T-helper 17 cell (primary cell): Measurements from ENCODE around the gene COL4A3. TPM values are rescaled to one million over a fixed set of nuclear protein-coding genes. Genes with fewer than 3 reads are reported as not detected.

Source experiments
- ATAC-seq: fragments of 150-1000 bp; cut with Tn5 transposase; 2 replicates; pipeline ENCODE4 v1.10.0; 2021; ENCODE audit warnings: mild to moderate bottlenecking, moderate library complexity
- DNase-seq, 3 donors: peaks; one replicate each; pipeline versions ENCODE4 v3.0.0 to v3.0.0-alpha.2; 2020 to 2021
- H3K9me3 ChIP-seq: one replicate; pipeline ENCODE4 v1.7.0; 2013; ENCODE audit warnings: low read length, mild to moderate bottlenecking; ENCODE audit not compliant: control insufficient read depth, poor library complexity, severe bottlenecking
- H3K27ac Mint-ChIP-seq: one replicate; pipeline ENCODE4 v1.8.0; 2022; ENCODE audit warnings: mild to moderate bottlenecking, moderate library complexity, mixed read lengths
- H3K27me3 Mint-ChIP-seq: one replicate; pipeline ENCODE4 v1.8.0; 2022; ENCODE audit warnings: mixed read lengths
- H3K36me3 Mint-ChIP-seq: one replicate; pipeline ENCODE4 v1.8.0; 2022; ENCODE audit warnings: low read depth, mixed read lengths
- H3K4me1 Mint-ChIP-seq: one replicate; pipeline ENCODE4 v1.8.0; 2022; ENCODE audit warnings: mild to moderate bottlenecking, mixed read lengths
- H3K4me3 Mint-ChIP-seq: one replicate; pipeline ENCODE4 v1.8.0; 2022; ENCODE audit warnings: mild to moderate bottlenecking, moderate library complexity, mixed read lengths
- total RNA-seq, 4 donors: library from RNA in 2 of 4; stranded (reverse) in 2 of 4; gene quantifications; one replicate each; pipeline ENCODE4 v1.2.3 and lab custom pipeline; 2022 to 2026

COL4A3 gene
- total RNA-seq, 2 donors from 2014 or later, result 0.23 to 0.52 TPM

DNA sequence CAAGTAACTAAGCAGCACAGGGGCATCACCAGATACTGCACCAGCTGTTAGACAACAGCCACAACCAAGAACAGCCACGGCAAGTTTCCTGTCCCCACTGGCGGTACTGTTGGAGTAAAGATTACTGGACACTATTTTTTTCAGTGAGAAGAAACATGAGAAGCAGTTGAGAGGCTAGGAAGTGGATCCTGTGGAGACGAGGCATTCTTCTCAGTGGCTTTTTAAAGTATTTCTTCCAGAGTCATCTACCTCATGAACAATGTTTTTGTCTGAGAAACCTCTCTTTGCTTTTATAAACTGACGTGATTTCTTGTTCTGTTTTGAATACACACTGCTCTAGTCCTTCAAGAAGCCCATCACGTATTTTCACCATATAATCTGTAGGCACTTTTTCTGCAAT is 195.9 kb downstream of the COL4A3 start:
- ATAC-seq (no peak), DNase-seq (no peak)
- Mint-ChIP-seq H3K27me3 (no peaks in the 10 kb centered on the region), H3K4me3 (no peak overlapping the region), H3K36me3 (peaks cover 2% of the 10 kb centered on the region), H3K4me1 (no peaks in the 10 kb centered on the region), H3K27ac (no peak overlapping the region)
- H3K9me3 ChIP-seq, result no peaks in the 10 kb centered on the region

DNA sequence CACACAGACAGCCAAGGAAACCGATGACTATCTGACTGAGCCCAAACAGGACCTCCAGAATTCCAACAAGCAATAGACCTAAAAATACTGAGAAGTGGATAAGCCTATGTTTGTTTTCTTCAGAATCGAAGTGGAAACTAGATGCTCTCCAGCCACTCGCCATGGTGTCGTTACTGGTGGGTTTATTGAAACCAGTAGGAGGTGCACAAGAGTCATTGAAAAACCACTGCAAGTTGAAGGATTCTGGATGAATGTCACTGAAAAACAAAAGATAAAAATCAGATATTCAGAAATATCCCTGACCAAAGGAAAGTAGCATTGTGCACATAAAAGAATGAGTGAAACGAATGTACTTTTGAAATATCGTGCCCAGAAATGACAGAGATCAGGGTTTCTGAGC is 199.3 kb downstream of the COL4A3 start:
- ATAC-seq (no peak), DNase-seq (no peak)
- Mint-ChIP-seq H3K4me3 (no peak overlapping the region), H3K27ac (no peak overlapping the region), H3K4me1 (no peaks in the 10 kb centered on the region), H3K36me3 (no peaks in the 10 kb centered on the region), H3K27me3 (no peaks in the 10 kb centered on the region)
- H3K9me3 ChIP-seq, result no peaks in the 10 kb centered on the region

Other genes starting within 250 kb of the COL4A3 start
- under 1 TPM; 0.23 to 0.55 TPM for gene COL4A4, start 419 bp upstream of the COL4A3 start, total RNA-seq
- 10 to 100 TPM; 47.7 to 49.3 TPM for gene MFF, start 160.6 kb downstream of the COL4A3 start, total RNA-seq
- gene TM4SF20, start 214.7 kb downstream of the COL4A3 start, total RNA-seq, result not detected
- not detected for gene SCYGR1, start 223.3 kb downstream of the COL4A3 start, total RNA-seq